SU-DHL-6 (cell line): ENCODE results near the gene GLRA3.

Experiments used
- CTCF ChIP-seq: fragments of 200-600 bp; sonication (generic); IDR thresholded peaks from one replicate; pipeline ENCODE4 v1.5.1; 2017; ENCODE audit warnings: antibody characterized with exemption, mild to moderate bottlenecking, low read length, moderate library complexity; ENCODE audit not compliant: insufficient read depth, poor library complexity, severe bottlenecking
- EZH2phosphoT487 ChIP-seq: fragments of 200-600 bp; sonication (generic), shearing (Covaris generic); conservative IDR thresholded peaks from 2 replicates; pipeline ENCODE4 v1.6.1; 2018; ENCODE audit warnings: mild to moderate bottlenecking, antibody characterized with exemption, low read length, moderate library complexity, mixed read lengths

- no peak for TF ChIP-seq CTCF
- TF ChIP-seq EZH2phosphoT487, result no peak
Observed at GRCh38 chr4:174867903-174868302, 38.9 kb upstream of the GLRA3 start.
